ENCODE results near the gene TEAD1.

- TF ChIP-seq, protein P1, sequence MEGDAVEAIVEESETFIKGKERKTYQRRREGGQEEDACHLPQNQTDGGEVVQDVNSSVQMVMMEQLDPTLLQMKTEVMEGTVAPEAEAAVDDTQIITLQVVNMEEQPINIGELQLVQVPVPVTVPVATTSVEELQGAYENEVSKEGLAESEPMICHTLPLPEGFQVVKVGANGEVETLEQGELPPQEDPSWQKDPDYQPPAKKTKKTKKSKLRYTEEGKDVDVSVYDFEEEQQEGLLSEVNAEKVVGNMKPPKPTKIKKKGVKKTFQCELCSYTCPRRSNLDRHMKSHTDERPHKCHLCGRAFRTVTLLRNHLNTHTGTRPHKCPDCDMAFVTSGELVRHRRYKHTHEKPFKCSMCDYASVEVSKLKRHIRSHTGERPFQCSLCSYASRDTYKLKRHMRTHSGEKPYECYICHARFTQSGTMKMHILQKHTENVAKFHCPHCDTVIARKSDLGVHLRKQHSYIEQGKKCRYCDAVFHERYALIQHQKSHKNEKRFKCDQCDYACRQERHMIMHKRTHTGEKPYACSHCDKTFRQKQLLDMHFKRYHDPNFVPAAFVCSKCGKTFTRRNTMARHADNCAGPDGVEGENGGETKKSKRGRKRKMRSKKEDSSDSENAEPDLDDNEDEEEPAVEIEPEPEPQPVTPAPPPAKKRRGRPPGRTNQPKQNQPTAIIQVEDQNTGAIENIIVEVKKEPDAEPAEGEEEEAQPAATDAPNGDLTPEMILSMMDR (IDR thresholded peaks at IDR 0.05), result no peak
- TF ChIP-seq POLR2A (IDR thresholded peaks at IDR 0.05), result no peak
These were observed 144.3 kb downstream of the TEAD1 start for GRCh38 chr11:12818333-12819015.
